B cell (primary cell): ENCODE measurements around the gene KCTD13. TPM values are rescaled to one million over a fixed set of nuclear protein-coding genes. Genes with fewer than 3 reads are reported as not detected.

Source experiments
- ATAC-seq: fragments of 200-7000 bp; cut with Tn5 transposase; one replicate; pipeline ENCODE4 v1.10.0; 2021; ENCODE audit warnings: low read depth, mild to moderate bottlenecking, moderate number of reproducible peaks, moderate library complexity
- CTCF ChIA-PET: fragments of 350-600 bp; sonication (Branson Sonifier 250); formaldehyde crosslinking; loops from one replicate; lab custom pipeline; 2021; ENCODE audit warnings: antibody characterized with exemption, inconsistent platforms; lab: Charles Lee
- POLR2A ChIA-PET: fragments of 350-600 bp; sonication (Branson Sonifier 250); formaldehyde crosslinking; loops from one replicate; lab custom pipeline; 2021; ENCODE audit warnings: antibody characterized with exemption; lab: Charles Lee
- DNase-seq: peaks from one replicate; pipeline ENCODE4 v3.0.0; 2013
- H2AFZ ChIP-seq: 2 replicates; pipeline ENCODE4 v1.6.1; 2012; ENCODE audit warnings: mild to moderate bottlenecking, low read depth, low read length; ENCODE audit not compliant: insufficient read depth, poor library complexity, severe bottlenecking
- H3K27ac ChIP-seq, 2 donors: 1 replicate in 1 of 2; 2 replicates in 1 of 2; pipeline ENCODE4 v1.5.1; 2012 to 2013; ENCODE audit warnings: low read length in 2 of 2, mild to moderate bottlenecking in 2 of 2, moderate library complexity in 1 of 2
- H3K27me3 ChIP-seq, 4 experiments: fragments of 200-600 bp in 1 of 4; sonication (generic) in 1 of 4; replicated peaks in 1 of 4; 1 replicate in 2 of 4; 2 replicates in 2 of 4; pipeline versions ENCODE4 v1.6.1 to v1.7.0; 2013 to 2016; ENCODE audit warnings: low read length in 3 of 4, mild to moderate bottlenecking in 2 of 4, mixed read lengths in 1 of 4, moderate library complexity in 1 of 4; ENCODE audit not compliant: insufficient read depth in 4 of 4, control insufficient read depth in 3 of 4; ENCODE audit errors: control extremely low read depth in 1 of 4
- H3K36me3 ChIP-seq, 2 experiments: replicated peaks in 1 of 2; 1 replicate in 1 of 2; 2 replicates in 1 of 2; pipeline versions ENCODE4 v1.6.1 to v1.7.1; 2013; ENCODE audit warnings: low read length in 1 of 2; ENCODE audit not compliant: insufficient read depth in 2 of 2, control insufficient read depth in 1 of 2; ENCODE audit errors: control extremely low read depth in 1 of 2, extremely low read depth in 1 of 2
- H3K4me1 ChIP-seq, 2 donors: fragments of 200-600 bp in 1 of 2; sonication (generic) in 1 of 2; 1 replicate in 1 of 2; 2 replicates in 1 of 2; pipeline versions ENCODE4 v1.5.1 to v1.6.1; 2013 to 2017; ENCODE audit warnings: low read length in 2 of 2; ENCODE audit not compliant: control insufficient read depth in 2 of 2, insufficient read depth in 2 of 2
- H3K4me2 ChIP-seq: replicated peaks from 2 replicates; pipeline ENCODE3; 2012; ENCODE audit warnings: mild to moderate bottlenecking, low read depth, low read length; ENCODE audit not compliant: poor library complexity, severe bottlenecking
- H3K4me3 ChIP-seq, 5 experiments: fragments of 200-600 bp in 1 of 5; sonication (generic) in 1 of 5; 1 replicate in 3 of 5; 2 replicates in 2 of 5; pipeline versions ENCODE4 v1.5.1 to v1.7.0; 2011 to 2016; ENCODE audit warnings: low read length in 4 of 5, mild to moderate bottlenecking in 4 of 5, low read depth in 2 of 5, control low read depth in 1 of 5, moderate library complexity in 1 of 5; ENCODE audit not compliant: insufficient read depth in 1 of 5; ENCODE audit errors: control extremely low read depth in 1 of 5, extremely low read depth in 1 of 5
- H3K79me2 ChIP-seq: fragments of 200-600 bp; sonication (generic); one replicate; pipeline ENCODE4 v1.6.0; 2016; ENCODE audit warnings: low read length; ENCODE audit not compliant: control insufficient read depth, insufficient read depth
- H3K9ac ChIP-seq: fragments of 200-600 bp; sonication (generic); 2 replicates; pipeline ENCODE4 v1.6.1; 2017; ENCODE audit warnings: mild to moderate bottlenecking, low read length, moderate library complexity
- H3K9me3 ChIP-seq, 3 donors: one replicate each; pipeline versions ENCODE4 v1.6.1 to v1.7.1; 2013; ENCODE audit warnings: low read length in 2 of 3; ENCODE audit not compliant: control insufficient read depth in 2 of 3, insufficient read depth in 1 of 3; ENCODE audit errors: control extremely low read depth in 1 of 3
- H4K20me1 ChIP-seq: 2 replicates; pipeline ENCODE4 v1.6.0; 2012; ENCODE audit warnings: mild to moderate bottlenecking, low read length; ENCODE audit not compliant: insufficient read depth, control insufficient read depth, poor library complexity, severe bottlenecking
- H3K27ac Mint-ChIP-seq: one replicate; pipeline ENCODE4 v1.8.0; 2021; ENCODE audit warnings: mixed read lengths
- H3K27me3 Mint-ChIP-seq: one replicate; pipeline ENCODE4 v1.8.0; 2021; ENCODE audit warnings: mixed read lengths
- H3K4me1 Mint-ChIP-seq: one replicate; pipeline ENCODE4 v1.8.0; 2021; ENCODE audit warnings: mixed read lengths
- H3K4me3 Mint-ChIP-seq: one replicate; pipeline ENCODE4 v1.8.0; 2021; ENCODE audit warnings: mixed read lengths
- H3K9me3 Mint-ChIP-seq: one replicate; pipeline ENCODE4 v1.8.0; 2022; ENCODE audit warnings: mixed read lengths; ENCODE audit not compliant: insufficient read depth
- EZH2 ChIP-seq: IDR thresholded peaks from 2 replicates; pipeline ENCODE4 v1.6.1; 2012; ENCODE audit warnings: borderline replicate concordance, low read depth, mild to moderate bottlenecking, moderate library complexity, low read length; ENCODE audit not compliant: insufficient read depth, poor library complexity, severe bottlenecking
- WGBS: methylation state at CpG from one replicate; pipeline ENCODE4 v1.1.5; 2013; ENCODE audit warnings: missing lambda C conversion rate; ENCODE audit not compliant: insufficient coverage; 5-methylcytosine and 5-hydroxymethylcytosine counted together
- intact Hi-C: fragments of 100-400 bp; cut with micrococcal nuclease; formaldehyde crosslinking; loops from one replicate; pipeline ENCODE4 v1.10.0; 2022
- polyA plus RNA-seq: library from polyadenylated mRNA; depleted of rRNA; stranded (reverse); fragments of >200 nt; gene quantifications from 2 replicates; pipeline ENCODE4 v1.2.3, GENCODE V29; 2012
- total RNA-seq, 2 donors: library from RNA; stranded (reverse); fragments of 120-200 nt in 1 of 2; gene quantifications; 1 replicate in 1 of 2; 2 replicates in 1 of 2; pipeline versions ENCODE4 v1.2.3 to v1.2.4, GENCODE V29; 2013 to 2022
- TF ChIP-seq, protein P1 (sequence below): fragments of 200-600 bp; IDR thresholded peaks from one replicate; pipeline ENCODE4 v1.8.0; 2022; ENCODE audit warnings: antibody characterized with exemption, mild to moderate bottlenecking

Gene KCTD13
- total and polyA plus RNA-seq, 2 donors (not counting 1 experiment from before 2014, with no cell fraction given): 61.5 to 74.3 TPM

DNA sequence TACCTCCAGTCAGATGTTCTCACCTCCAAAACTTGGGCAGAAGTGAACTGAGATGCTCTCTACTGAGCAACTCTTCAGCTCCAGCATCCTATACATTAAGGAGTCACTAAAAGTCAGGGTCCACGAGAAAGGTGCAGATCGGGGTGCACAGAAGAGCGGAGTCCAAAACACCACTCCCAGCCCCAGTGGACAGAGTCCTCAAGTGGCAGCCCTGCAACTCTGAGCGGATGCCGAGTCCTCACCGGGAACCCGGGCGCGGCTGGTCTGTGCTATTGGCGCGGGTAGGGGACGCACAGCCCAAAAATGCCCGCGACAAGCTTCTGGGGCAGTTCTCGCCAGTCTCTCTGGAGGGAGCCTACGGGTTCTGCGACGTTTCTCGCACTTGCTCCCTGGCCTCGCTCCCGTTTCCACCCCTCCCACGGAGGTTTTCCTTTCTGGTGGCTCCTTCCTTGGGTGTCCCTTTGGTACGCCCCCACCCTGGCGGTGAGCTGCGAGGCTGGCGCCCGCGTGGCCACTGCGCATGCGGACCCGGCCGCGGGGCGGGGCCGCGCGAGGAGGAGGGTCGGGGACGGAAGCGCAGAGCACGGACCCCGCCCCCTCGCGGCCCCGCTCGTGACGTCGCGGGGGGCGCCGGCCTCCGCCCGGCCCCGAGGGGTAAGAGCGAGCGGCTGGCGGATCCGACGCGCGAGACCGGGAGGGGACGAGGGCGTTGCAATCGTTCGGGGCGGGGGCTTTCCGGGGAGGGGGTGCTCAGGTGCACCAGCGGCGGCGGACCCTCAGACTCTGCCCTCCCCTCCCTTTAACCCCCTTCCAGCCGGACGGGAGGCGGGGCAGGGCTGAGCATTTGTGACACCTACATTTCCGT lies 35.7 kb upstream of the KCTD13 start, which contains the start of gene TMEM219:
Gene TMEM219 (plus strand): TSS at position 601 of the 865 bp plus-strand sequence. CDS start 1,065 bp downstream, outside the sequence.
- TF ChIP-seq, protein P1, sequence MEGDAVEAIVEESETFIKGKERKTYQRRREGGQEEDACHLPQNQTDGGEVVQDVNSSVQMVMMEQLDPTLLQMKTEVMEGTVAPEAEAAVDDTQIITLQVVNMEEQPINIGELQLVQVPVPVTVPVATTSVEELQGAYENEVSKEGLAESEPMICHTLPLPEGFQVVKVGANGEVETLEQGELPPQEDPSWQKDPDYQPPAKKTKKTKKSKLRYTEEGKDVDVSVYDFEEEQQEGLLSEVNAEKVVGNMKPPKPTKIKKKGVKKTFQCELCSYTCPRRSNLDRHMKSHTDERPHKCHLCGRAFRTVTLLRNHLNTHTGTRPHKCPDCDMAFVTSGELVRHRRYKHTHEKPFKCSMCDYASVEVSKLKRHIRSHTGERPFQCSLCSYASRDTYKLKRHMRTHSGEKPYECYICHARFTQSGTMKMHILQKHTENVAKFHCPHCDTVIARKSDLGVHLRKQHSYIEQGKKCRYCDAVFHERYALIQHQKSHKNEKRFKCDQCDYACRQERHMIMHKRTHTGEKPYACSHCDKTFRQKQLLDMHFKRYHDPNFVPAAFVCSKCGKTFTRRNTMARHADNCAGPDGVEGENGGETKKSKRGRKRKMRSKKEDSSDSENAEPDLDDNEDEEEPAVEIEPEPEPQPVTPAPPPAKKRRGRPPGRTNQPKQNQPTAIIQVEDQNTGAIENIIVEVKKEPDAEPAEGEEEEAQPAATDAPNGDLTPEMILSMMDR: peak; percentile 65
- TF ChIP-seq EZH2: no peak
- peak within 1 kb of the TSS; percentile 79 to 88 for H3K27ac ChIP-seq
- DNase-seq (peak; percentile 97), ATAC-seq (peak; percentile 92)
- H3K4me2 ChIP-seq: peak within 1 kb of the TSS; percentile 98
- intact Hi-C loops: loop anchor here (1.0 to 5.0 kb wide), 5 partner anchors 12 to 1111 kb away; partner anchors contain the start of genes CDIPT, INO80E, KCTD13 and TAOK2
- WGBS: under 1% methylated on average over 75 of the region's 75 CpGs
- CTCF ChIA-PET: interaction anchor here (0.5 to 2.2 kb wide), 11 partner anchors 11 to 443 kb away, joined by 3 to 14 read pairs (median 3); partner anchors contain the start of genes KCTD13 and TAOK2
- H3K79me2 ChIP-seq: peaks cover 6% of the 10 kb centered on the region
- no peaks in the 10 kb centered on the region for H3K27me3 ChIP-seq
- H3K9me3 Mint-ChIP-seq: no peaks in the 10 kb centered on the region
- no peaks in the 10 kb centered on the region for H4K20me1 ChIP-seq
- H3K4me1 ChIP-seq: peaks cover 13 to 19% of the 10 kb centered on the region in 2 donors
- H3K4me1 Mint-ChIP-seq: peaks cover 20% of the 10 kb centered on the region
- H3K9me3 ChIP-seq: no peaks in the 10 kb centered on the region
- H2AFZ ChIP-seq: peak within 1 kb of the TSS; percentile 95
- peak within 1 kb of the TSS; percentile 86 for H3K9ac ChIP-seq
- H3K27me3 Mint-ChIP-seq: no peaks in the 10 kb centered on the region
- peak within 1 kb of the TSS; percentile 91 for H3K27ac Mint-ChIP-seq
- peak within 1 kb of the TSS; percentile 90 for H3K4me3 Mint-ChIP-seq
- H3K4me3 ChIP-seq: peak within 1 kb of the TSS; percentile 76 to 86 (median 84)
- POLR2A ChIA-PET: interaction anchor here (0.6 to 2.7 kb wide), 6 partner anchors 11 to 1448 kb away, joined by 3 to 16 read pairs (median 5); partner anchors contain the start of genes CDIPT, KCTD13 and TAOK2
- H3K36me3 ChIP-seq: no peaks in the 10 kb centered on the region
